Glomerular visceral epithelial cell (primary cell): Measurements from ENCODE around the gene PPP4R3B.

Experiments used
- DNase-seq: peaks from one replicate; pipeline ENCODE4 v3.0.0-alpha.2; 2016; ENCODE audit errors: extremely low spot score

Gene PPP4R3B

GRCh38 chr2:55518841-55519165, 98.6 kb downstream of the PPP4R3B start:
- peak; percentile 4 for DNase-seq

- DNase-seq = peak; percentile 55
Observed at GRCh38 chr2:55511508-55512124, 105.8 kb downstream of the PPP4R3B start.

GRCh38 chr2:55502590-55503141, 114.8 kb downstream of the PPP4R3B start:
- no peak for DNase-seq

- peak; percentile 9 for DNase-seq
Observed at GRCh38 chr2:55500025-55500424, 117.4 kb downstream of the PPP4R3B start.

- DNase-seq = no peak
Observed at GRCh38 chr2:55498582-55498981, 118.8 kb downstream of the PPP4R3B start.
